Activated naive CD4-positive, alpha-beta T cell treated with anti-CD3 and anti-CD28 coated beads, Interleukin-2, amount 10 ng/mL, durations not matched to agents 7 days and 5 days (primary cell): Measurements from ENCODE around the gene PDZD4.
A peak's percentile ranks its signal among the peaks of the same experiment; 100 is the strongest.

Source experiments
- CTCF ChIA-PET: fragments of 350-600 bp; sonication (Branson Sonifier 250); formaldehyde crosslinking; loops from one replicate; lab custom pipeline; 2021; ENCODE audit warnings: antibody characterized with exemption; lab: Charles Lee
- DNase-seq: peaks from one replicate; pipeline ENCODE4 v3.0.0-alpha.2; 2020
- H3K27ac Mint-ChIP-seq: one replicate; pipeline ENCODE4 v1.8.0; 2021; ENCODE audit warnings: mild to moderate bottlenecking, moderate library complexity, mixed read lengths
- H3K27me3 Mint-ChIP-seq: one replicate; pipeline ENCODE4 v1.8.0; 2021; ENCODE audit warnings: mild to moderate bottlenecking, mixed read lengths
- H3K36me3 Mint-ChIP-seq: one replicate; pipeline ENCODE4 v1.8.0; 2021; ENCODE audit warnings: mixed read lengths
- H3K4me1 Mint-ChIP-seq: one replicate; pipeline ENCODE4 v1.8.0; 2021; ENCODE audit warnings: mixed read lengths
- H3K4me3 Mint-ChIP-seq: one replicate; pipeline ENCODE4 v1.8.0; 2021; ENCODE audit warnings: mild to moderate bottlenecking, moderate library complexity, mixed read lengths
- H3K9me3 Mint-ChIP-seq: one replicate; pipeline ENCODE4 v1.8.0; 2021; ENCODE audit warnings: mixed read lengths

The PDZD4 gene

DNA sequence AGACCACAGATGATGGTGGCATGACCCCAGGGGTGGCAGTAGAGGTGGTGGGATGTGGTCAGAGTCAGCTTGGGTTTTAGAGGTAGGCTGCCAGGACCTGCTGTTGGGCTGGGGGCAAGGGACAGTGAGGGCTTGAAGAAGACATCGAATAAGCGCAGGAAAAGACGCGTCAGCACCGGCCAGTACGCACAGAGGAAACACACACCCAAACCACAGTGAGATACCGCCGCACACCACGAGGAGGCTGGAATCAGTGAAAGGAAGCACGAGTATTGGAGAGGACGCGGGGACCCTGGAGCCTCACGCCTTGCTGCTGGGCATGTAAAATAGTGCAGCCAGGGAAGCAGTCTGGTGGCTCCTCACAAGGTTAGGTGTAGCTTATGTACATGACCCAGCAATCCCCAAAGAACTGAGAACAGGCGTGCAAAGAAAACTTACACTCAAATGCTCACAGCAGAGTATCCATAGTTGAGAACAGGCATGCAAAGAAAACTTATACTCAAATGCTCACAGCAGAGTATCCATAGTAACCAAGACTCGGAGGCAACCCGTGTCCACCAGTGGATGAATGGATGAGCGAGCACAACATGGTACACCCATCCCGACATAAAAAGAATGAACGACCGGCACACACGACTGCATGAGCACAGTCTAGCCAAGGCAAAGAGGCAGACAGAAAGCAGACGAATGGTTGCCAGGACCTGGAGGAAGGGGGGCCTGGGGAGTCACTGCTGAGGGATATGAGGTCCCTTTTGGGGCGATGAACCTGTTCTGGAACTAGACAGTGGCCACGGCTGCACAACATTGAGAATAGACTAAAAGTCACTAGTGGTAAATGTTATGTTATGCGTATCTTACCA is 13.3 kb downstream of the PDZD4 start:
- CTCF ChIA-PET, result interaction anchor here (1.9 kb wide), 1 partner anchor 8 kb away, joined by 4 read pairs; no protein-coding TSS in a partner anchor
- Mint-ChIP-seq H3K4me3 (no peak overlapping the region), H3K27ac (peak overlapping the region; percentile 2), H3K9me3 (no peaks in the 10 kb centered on the region), H3K4me1 (peaks cover 52% of the 10 kb centered on the region), H3K36me3 (no peaks in the 10 kb centered on the region), H3K27me3 (peaks cover 46% of the 10 kb centered on the region)
- DNase-seq, result peak; percentile 70

DNA sequence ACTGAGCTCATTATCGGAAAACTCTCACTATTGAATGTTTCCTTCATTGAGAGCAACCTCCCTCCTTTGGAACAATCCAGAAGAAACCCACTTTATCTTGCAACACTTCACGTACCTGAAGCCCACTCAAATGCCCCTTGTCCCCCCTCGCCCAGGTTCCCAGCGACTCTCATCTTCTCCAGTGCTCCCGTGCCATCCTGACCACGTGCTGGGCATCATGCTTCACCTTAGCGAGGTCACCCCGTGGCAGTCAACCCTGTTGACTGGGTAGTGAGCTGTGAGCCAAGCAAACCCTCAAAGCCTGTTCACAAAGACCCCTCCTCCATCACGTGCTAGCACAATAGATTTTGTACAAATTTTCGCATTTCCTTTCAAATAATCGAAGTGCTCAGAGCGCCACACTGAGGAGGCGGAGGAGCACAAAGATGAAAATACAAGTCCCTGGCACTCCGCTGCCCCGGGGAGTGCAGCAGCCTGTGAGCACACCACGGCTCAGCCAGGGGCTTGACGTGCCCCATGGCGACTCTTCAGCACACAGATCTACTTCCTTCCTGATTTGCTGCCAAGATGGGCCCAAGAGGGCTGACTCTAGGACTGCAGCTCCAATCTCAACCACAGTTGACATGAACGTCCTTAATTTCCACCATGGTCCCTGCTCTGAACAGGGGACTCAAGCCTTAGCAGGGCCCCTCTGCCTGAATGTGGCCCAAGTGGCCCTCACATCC is 15.6 kb downstream of the PDZD4 start:
- H3K27ac Mint-ChIP-seq, result peak overlapping the region; percentile 33
- H3K27me3 Mint-ChIP-seq, result peaks cover 65% of the 10 kb centered on the region
- H3K9me3 Mint-ChIP-seq, result no peaks in the 10 kb centered on the region
- no peak overlapping the region for H3K4me3 Mint-ChIP-seq
- no peaks in the 10 kb centered on the region for H3K36me3 Mint-ChIP-seq
- DNase-seq, result no peak
- H3K4me1 Mint-ChIP-seq, result peaks cover 35% of the 10 kb centered on the region
- CTCF ChIA-PET, result no interaction called here

DNA sequence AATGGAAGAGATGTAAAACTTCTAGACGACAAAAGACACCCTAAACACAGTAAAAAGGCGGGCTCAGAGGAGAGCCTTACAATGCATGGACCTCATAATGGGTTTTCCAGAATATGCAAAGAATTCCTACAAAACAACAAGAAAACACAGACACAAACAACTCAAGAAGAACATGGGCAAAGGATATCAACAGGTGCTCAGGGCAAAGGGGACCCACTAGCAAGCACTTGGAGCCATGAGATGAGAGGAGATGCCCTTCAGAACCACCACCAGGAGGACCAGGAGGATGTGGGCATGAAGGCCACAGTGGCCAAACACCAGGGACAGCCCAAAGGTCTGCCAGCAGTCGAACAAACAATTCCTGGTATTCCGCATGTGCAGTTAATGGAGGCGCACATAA is 17.2 kb downstream of the PDZD4 start:
- CTCF ChIA-PET, result no interaction called here
- H3K4me1 Mint-ChIP-seq, result peaks cover 23% of the 10 kb centered on the region
- no peak for DNase-seq
- no peaks in the 10 kb centered on the region for H3K9me3 Mint-ChIP-seq
- no peak overlapping the region for H3K4me3 Mint-ChIP-seq
- H3K27ac Mint-ChIP-seq, result no peak overlapping the region
- no peaks in the 10 kb centered on the region for H3K36me3 Mint-ChIP-seq
- H3K27me3 Mint-ChIP-seq, result peaks cover 51% of the 10 kb centered on the region

DNA sequence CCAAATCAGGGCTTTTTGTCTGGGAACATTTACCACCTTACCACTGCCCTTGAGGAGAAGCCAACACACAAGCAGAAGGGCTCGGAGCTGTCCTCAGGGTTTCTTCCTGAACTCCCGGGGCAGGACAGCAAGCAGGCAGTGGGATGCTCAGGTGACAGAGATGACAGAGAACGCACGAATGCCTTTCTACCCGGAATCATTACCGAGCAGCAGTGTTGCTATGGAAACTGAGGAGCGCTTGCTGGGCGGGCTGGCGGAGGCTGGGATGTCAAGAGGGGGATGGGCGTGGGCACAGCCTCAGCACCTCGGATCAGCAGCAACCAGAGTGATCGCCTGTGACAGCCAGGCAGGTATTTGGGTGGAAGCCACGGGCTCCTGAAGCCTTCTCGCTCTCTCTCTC is 18.1 kb downstream of the PDZD4 start:
- Mint-ChIP-seq H3K4me1 (peaks cover 20% of the 10 kb centered on the region), H3K4me3 (no peak overlapping the region), H3K27me3 (peaks cover 52% of the 10 kb centered on the region), H3K9me3 (no peaks in the 10 kb centered on the region), H3K36me3 (no peaks in the 10 kb centered on the region), H3K27ac (no peak overlapping the region)
- DNase-seq, result no peak
- CTCF ChIA-PET, result no interaction called here

DNA sequence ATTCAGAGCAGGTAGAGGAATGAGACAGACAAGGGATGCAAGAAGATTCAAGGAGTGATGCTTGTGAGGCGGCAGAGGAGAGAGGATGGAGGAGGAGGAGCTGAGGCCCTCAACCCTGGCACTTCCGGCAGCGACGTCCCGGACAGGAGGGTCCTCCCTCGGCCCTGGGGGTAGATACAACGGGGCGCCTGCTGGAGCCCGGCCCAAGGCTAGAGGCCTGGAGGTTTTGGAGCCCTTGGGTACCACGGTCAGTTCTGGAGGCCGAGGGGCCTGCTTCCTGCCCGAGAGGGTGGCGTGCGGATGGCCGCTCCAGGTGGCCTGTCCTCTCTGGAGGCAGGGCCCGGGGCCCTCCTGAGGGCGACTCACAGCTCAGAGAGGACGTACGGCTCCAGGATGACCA is 22.4 kb downstream of the PDZD4 start:
- Mint-ChIP-seq H3K27ac (no peak overlapping the region), H3K27me3 (peaks cover 34% of the 10 kb centered on the region), H3K9me3 (no peaks in the 10 kb centered on the region), H3K4me1 (no peaks in the 10 kb centered on the region), H3K4me3 (no peak overlapping the region), H3K36me3 (no peaks in the 10 kb centered on the region)
- CTCF ChIA-PET, result interaction anchor here (1.2 kb wide), 1 partner anchor 9 kb away, joined by 4 read pairs; no protein-coding TSS in a partner anchor
- DNase-seq, result no peak

- CTCF ChIA-PET, result no interaction called here
- H3K4me1 Mint-ChIP-seq, result no peaks in the 10 kb centered on the region
- H3K4me3 Mint-ChIP-seq, result no peak overlapping the region
- peaks cover 25% of the 10 kb centered on the region for H3K27me3 Mint-ChIP-seq
- no peaks in the 10 kb centered on the region for H3K36me3 Mint-ChIP-seq
- DNase-seq, result no peak
- no peak overlapping the region for H3K27ac Mint-ChIP-seq
- no peaks in the 10 kb centered on the region for H3K9me3 Mint-ChIP-seq
Measured at GRCh38 chrX:153806999-153807575, 23.3 kb downstream of the PDZD4 start.

DNA sequence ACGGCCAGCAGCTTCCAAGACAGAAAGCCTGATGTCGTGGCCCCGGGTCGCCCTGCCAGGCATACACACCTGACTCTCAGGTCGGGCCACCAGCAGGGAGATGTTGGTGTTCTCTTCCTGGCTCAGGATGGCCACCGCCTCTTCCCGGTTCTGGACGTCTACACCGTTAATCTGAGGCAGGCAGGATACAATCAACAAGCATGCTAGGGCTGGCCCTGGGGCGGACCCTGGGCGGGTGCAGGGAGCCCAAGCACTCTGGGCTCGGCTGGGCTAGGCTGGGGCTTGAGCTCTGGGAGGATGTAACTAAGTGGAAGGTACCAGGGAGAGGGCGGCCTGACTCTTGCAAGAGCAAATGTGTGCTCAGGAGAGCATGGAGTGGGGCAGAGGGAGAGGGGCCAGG is 24.9 kb downstream of the PDZD4 start:
- Mint-ChIP-seq H3K4me1 (no peaks in the 10 kb centered on the region), H3K36me3 (no peaks in the 10 kb centered on the region), H3K27ac (no peak overlapping the region), H3K27me3 (peaks cover 12% of the 10 kb centered on the region), H3K9me3 (no peaks in the 10 kb centered on the region), H3K4me3 (no peak overlapping the region)
- CTCF ChIA-PET, result no interaction called here
- no peak for DNase-seq

GRCh38 chrX:153804621-153805020 is 25.7 kb downstream of the PDZD4 start:
- no peak overlapping the region for H3K27ac Mint-ChIP-seq
- H3K27me3 Mint-ChIP-seq, result peaks cover 4% of the 10 kb centered on the region
- H3K36me3 Mint-ChIP-seq, result no peaks in the 10 kb centered on the region
- CTCF ChIA-PET, result no interaction called here
- no peak overlapping the region for H3K4me3 Mint-ChIP-seq
- H3K4me1 Mint-ChIP-seq, result no peaks in the 10 kb centered on the region
- no peak for DNase-seq
- H3K9me3 Mint-ChIP-seq, result no peaks in the 10 kb centered on the region

GRCh38 chrX:153804100-153804595 is 26.2 kb downstream of the PDZD4 start:
- Mint-ChIP-seq H3K9me3 (no peaks in the 10 kb centered on the region), H3K4me3 (no peak overlapping the region), H3K36me3 (no peaks in the 10 kb centered on the region), H3K4me1 (no peaks in the 10 kb centered on the region), H3K27me3 (peaks cover 3% of the 10 kb centered on the region), H3K27ac (no peak overlapping the region)
- CTCF ChIA-PET, result no interaction called here
- no peak for DNase-seq

- Mint-ChIP-seq H3K36me3 (no peaks in the 10 kb centered on the region), H3K9me3 (no peaks in the 10 kb centered on the region), H3K4me3 (no peak overlapping the region), H3K27ac (no peak overlapping the region), H3K27me3 (peaks cover 3% of the 10 kb centered on the region), H3K4me1 (no peaks in the 10 kb centered on the region)
- DNase-seq, result no peak
- CTCF ChIA-PET, result no interaction called here
Measured at GRCh38 chrX:153803211-153804099, 26.9 kb downstream of the PDZD4 start.

- Mint-ChIP-seq H3K27ac (no peak overlapping the region), H3K27me3 (no peaks in the 10 kb centered on the region), H3K36me3 (peaks cover 3% of the 10 kb centered on the region), H3K4me1 (no peaks in the 10 kb centered on the region), H3K9me3 (no peaks in the 10 kb centered on the region), H3K4me3 (no peak overlapping the region)
- CTCF ChIA-PET, result no interaction called here
- no peak for DNase-seq
Measured at GRCh38 chrX:153802513-153803045, 27.8 kb downstream of the PDZD4 start.

DNA sequence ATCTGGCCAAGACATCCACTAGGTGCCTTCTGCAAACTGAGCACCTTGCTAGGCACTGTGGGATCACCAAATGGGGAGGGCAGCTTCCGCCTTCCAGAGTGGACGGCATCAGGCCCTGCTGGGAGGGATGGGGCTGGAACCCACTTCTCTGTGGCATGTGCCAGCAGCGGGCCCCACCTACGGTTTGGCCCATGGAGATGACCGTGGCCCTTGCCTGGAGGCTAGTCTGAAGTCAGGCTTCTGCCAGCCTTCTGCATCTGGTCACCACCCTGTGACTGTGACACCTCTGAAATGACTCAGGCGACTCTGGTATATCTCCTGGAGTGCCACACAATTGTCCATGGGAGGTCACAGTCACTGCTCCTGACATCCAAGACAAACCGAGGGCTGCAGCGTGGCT is 28.7 kb downstream of the PDZD4 start:
- CTCF ChIA-PET, result no interaction called here
- DNase-seq, result no peak
- Mint-ChIP-seq H3K9me3 (no peaks in the 10 kb centered on the region), H3K27me3 (no peaks in the 10 kb centered on the region), H3K36me3 (peaks cover 3% of the 10 kb centered on the region), H3K27ac (no peak overlapping the region), H3K4me1 (peaks cover 2% of the 10 kb centered on the region), H3K4me3 (no peak overlapping the region)

GRCh38 chrX:153800746-153801145 is 29.6 kb downstream of the PDZD4 start:
- CTCF ChIA-PET, result no interaction called here
- Mint-ChIP-seq H3K4me1 (peaks cover 11% of the 10 kb centered on the region), H3K36me3 (peaks cover 7% of the 10 kb centered on the region), H3K9me3 (no peaks in the 10 kb centered on the region), H3K27ac (no peak overlapping the region), H3K4me3 (no peak overlapping the region), H3K27me3 (no peaks in the 10 kb centered on the region)
- no peak for DNase-seq
